Mesendoderm (in vitro differentiated cells): ENCODE data around the gene FAM168A.

ENCODE experiments used
- DNase-seq: peaks from one replicate; pipeline ENCODE4 v3.0.0; 2013
- H2AK5ac ChIP-seq: 2 replicates; pipeline ENCODE4 v1.6.1; 2013; ENCODE audit warnings: low read length, inconsistent platforms
- H2BK120ac ChIP-seq: 2 replicates; pipeline ENCODE4 v1.6.1; 2013; ENCODE audit warnings: low read depth, mild to moderate bottlenecking, low read length, moderate library complexity, mixed read lengths
- H2BK15ac ChIP-seq: replicated peaks from 2 replicates; pipeline ENCODE4 v1.6.1; 2013; ENCODE audit warnings: low read depth, mild to moderate bottlenecking, moderate library complexity
- H2BK5ac ChIP-seq: 2 replicates; pipeline ENCODE4 v1.6.1; 2013; ENCODE audit warnings: low read length, inconsistent platforms
- H3K18ac ChIP-seq: 2 replicates; pipeline ENCODE4 v1.6.1; 2013; ENCODE audit warnings: mild to moderate bottlenecking, low read length, mixed read lengths
- H3K23ac ChIP-seq: one replicate; pipeline ENCODE4 v1.6.1; 2013; ENCODE audit warnings: low read length
- H3K27ac ChIP-seq: 2 replicates; pipeline ENCODE4 v1.5.1; 2013; ENCODE audit warnings: low read depth, mild to moderate bottlenecking, inconsistent platforms, low read length, moderate library complexity
- H3K27me3 ChIP-seq: 2 replicates; pipeline ENCODE4 v1.6.1; 2013; ENCODE audit warnings: low read length, control low read depth, mild to moderate bottlenecking, inconsistent platforms; ENCODE audit not compliant: insufficient read depth, poor library complexity
- H3K36me3 ChIP-seq: 2 replicates; pipeline ENCODE4 v1.6.1; 2013; ENCODE audit warnings: low read length, inconsistent platforms; ENCODE audit not compliant: control insufficient read depth, insufficient read depth
- H3K4ac ChIP-seq: one replicate; pipeline ENCODE4 v1.6.1; 2013; ENCODE audit warnings: low read depth, mild to moderate bottlenecking, low read length, moderate library complexity
- H3K4me1 ChIP-seq: 2 replicates; pipeline ENCODE4 v1.6.1; 2013; ENCODE audit warnings: low read depth, low read length, inconsistent platforms; ENCODE audit not compliant: control insufficient read depth
- H3K4me2 ChIP-seq: 2 replicates; pipeline ENCODE4 v1.6.1; 2013; ENCODE audit warnings: low read length
- H3K4me3 ChIP-seq: 2 replicates; pipeline ENCODE4 v1.5.1; 2013; ENCODE audit warnings: mild to moderate bottlenecking, low read length
- H3K56ac ChIP-seq: one replicate; pipeline ENCODE4 v1.6.1; 2013; ENCODE audit warnings: low read length
- H3K79me1 ChIP-seq: 2 replicates; pipeline ENCODE4 v1.6.1; 2013; ENCODE audit warnings: low read length, inconsistent platforms
- H3K79me2 ChIP-seq: 2 replicates; pipeline ENCODE4 v1.6.1; 2013; ENCODE audit warnings: mild to moderate bottlenecking, low read length; ENCODE audit not compliant: control insufficient read depth, insufficient read depth
- H3K9ac ChIP-seq: 2 replicates; pipeline ENCODE4 v1.6.1; 2013; ENCODE audit warnings: low read length, inconsistent platforms
- H4K5ac ChIP-seq: one replicate; pipeline ENCODE4 v1.6.1; 2013; ENCODE audit warnings: low read length
- H4K8ac ChIP-seq: one replicate; pipeline ENCODE4 v1.6.1; 2013; ENCODE audit warnings: low read depth, mild to moderate bottlenecking, control low read depth, low read length, moderate library complexity
- WGBS: extraction: QIAGEN DNeasy Blood & Tissue Kit; methylation state at CpG from one replicate; pipeline ENCODE4 v1.1.7; 2013; ENCODE audit warnings: low lambda C conversion rate, missing lambda C conversion rate; ENCODE audit not compliant: insufficient coverage; ENCODE audit errors: extremely low coverage; 5-methylcytosine and 5-hydroxymethylcytosine counted together

FAM168A gene

GRCh38 chr11:73629907-73630306, 32.0 kb upstream of the FAM168A start:
- Histone ChIP-seq H3K79me1 (no peaks in the 10 kb centered on the region), H3K56ac (no peak overlapping the region), H2BK120ac (no peak overlapping the region)

GRCh38 chr11:73625696-73626318, 27.9 kb upstream of the FAM168A start:
- WGBS, result no CpG with 5 or more reads among the region's 19 CpGs
- DNase-seq, result peak; percentile 74

More at GRCh38 chr11:73629907-73630306, 32.0 kb upstream of the FAM168A start:
- DNase-seq, result no peak
- Histone ChIP-seq H3K9ac (no peak overlapping the region), H2BK5ac (no peak overlapping the region), H4K8ac (no peak overlapping the region), H3K4me3 (no peak overlapping the region), H4K5ac (no peak overlapping the region), H3K36me3 (no peaks in the 10 kb centered on the region), H3K4me1 (peaks cover 4% of the 10 kb centered on the region), H2BK15ac (no peak overlapping the region), H3K27me3 (no peaks in the 10 kb centered on the region), H3K4ac (no peak overlapping the region), H3K27ac (no peak overlapping the region), H2AK5ac (no peak overlapping the region), H3K18ac (no peak overlapping the region), H3K79me2 (no peaks in the 10 kb centered on the region), H3K4me2 (no peak overlapping the region), H3K23ac (no peak overlapping the region)
- WGBS, result no CpG with 5 or more reads among the region's 7 CpGs

GRCh38 chr11:73623686-73624085, 25.8 kb upstream of the FAM168A start:
- Histone ChIP-seq H3K36me3 (no peaks in the 10 kb centered on the region), H3K79me2 (no peaks in the 10 kb centered on the region), H3K18ac (no peak overlapping the region), H4K5ac (no peak overlapping the region), H3K4ac (no peak overlapping the region), H3K27me3 (no peaks in the 10 kb centered on the region), H3K56ac (no peak overlapping the region), H2BK15ac (no peak overlapping the region), H3K23ac (no peak overlapping the region), H3K4me1 (no peaks in the 10 kb centered on the region), H3K4me3 (no peak overlapping the region), H4K8ac (no peak overlapping the region), H3K4me2 (no peak overlapping the region), H3K9ac (no peak overlapping the region), H3K27ac (no peak overlapping the region), H3K79me1 (no peaks in the 10 kb centered on the region), H2BK5ac (no peak overlapping the region), H2BK120ac (no peak overlapping the region), H2AK5ac (no peak overlapping the region)
- no CpG with 5 or more reads among the region's 3 CpGs for WGBS
- no peak for DNase-seq

More at GRCh38 chr11:73625696-73626318, 27.9 kb upstream of the FAM168A start:
- Histone ChIP-seq H3K4ac (no peak overlapping the region), H3K18ac (no peak overlapping the region), H2BK15ac (no peak overlapping the region), H4K8ac (no peak overlapping the region), H3K27ac (no peak overlapping the region), H3K9ac (no peak overlapping the region), H2AK5ac (no peak overlapping the region), H2BK5ac (no peak overlapping the region), H3K4me1 (no peaks in the 10 kb centered on the region), H2BK120ac (no peak overlapping the region), H3K27me3 (no peaks in the 10 kb centered on the region), H3K36me3 (no peaks in the 10 kb centered on the region), H3K79me2 (no peaks in the 10 kb centered on the region), H4K5ac (no peak overlapping the region), H3K56ac (peak overlapping the region; percentile 15), H3K79me1 (no peaks in the 10 kb centered on the region), H3K23ac (no peak overlapping the region), H3K4me2 (no peak overlapping the region), H3K4me3 (no peak overlapping the region)

- H3K56ac ChIP-seq, result no peak overlapping the region
- H3K4me3 ChIP-seq, result no peak overlapping the region
- H3K36me3 ChIP-seq, result no peaks in the 10 kb centered on the region
- no peaks in the 10 kb centered on the region for H3K4me1 ChIP-seq
- no peak overlapping the region for H2BK15ac ChIP-seq
- no peak overlapping the region for H3K23ac ChIP-seq
- H3K27ac ChIP-seq, result no peak overlapping the region
- H2AK5ac ChIP-seq, result no peak overlapping the region
- no peak overlapping the region for H3K4me2 ChIP-seq
- no peak overlapping the region for H4K5ac ChIP-seq
- no peaks in the 10 kb centered on the region for H3K79me2 ChIP-seq
- H3K18ac ChIP-seq, result no peak overlapping the region
- no peak for DNase-seq
- no peak overlapping the region for H3K4ac ChIP-seq
- no peak overlapping the region for H3K9ac ChIP-seq
- H4K8ac ChIP-seq, result no peak overlapping the region
- H2BK5ac ChIP-seq, result no peak overlapping the region
- no peaks in the 10 kb centered on the region for H3K27me3 ChIP-seq
- WGBS, result no CpG with 5 or more reads among the region's 4 CpGs
- no peak overlapping the region for H2BK120ac ChIP-seq
- H3K79me1 ChIP-seq, result no peaks in the 10 kb centered on the region
These were observed 25.1 kb upstream of the FAM168A start for GRCh38 chr11:73622926-73623593.

- Histone ChIP-seq H3K79me2 (no peaks in the 10 kb centered on the region), H3K4me2 (no peak overlapping the region), H2AK5ac (no peak overlapping the region), H2BK5ac (no peak overlapping the region), H3K27me3 (no peaks in the 10 kb centered on the region), H3K56ac (no peak overlapping the region), H2BK15ac (no peak overlapping the region), H3K79me1 (no peaks in the 10 kb centered on the region), H3K4ac (no peak overlapping the region), H3K4me1 (no peaks in the 10 kb centered on the region), H3K27ac (no peak overlapping the region), H3K18ac (no peak overlapping the region), H3K9ac (no peak overlapping the region), H3K23ac (no peak overlapping the region), H4K8ac (no peak overlapping the region), H2BK120ac (no peak overlapping the region), H4K5ac (no peak overlapping the region), H3K4me3 (no peak overlapping the region), H3K36me3 (no peaks in the 10 kb centered on the region)
- no peak for DNase-seq
These were observed 16.7 kb upstream of the FAM168A start for GRCh38 chr11:73614591-73614990.
